NCI-H2196 (cell line): ENCODE results near the gene RAB6B.

Experiments
- DNase-seq: peaks from one replicate; lab custom pipeline; 2025; ENCODE audit not compliant: unreplicated experiment; lab: John Stamatoyannopoulos, UW

RAB6B gene

DNA sequence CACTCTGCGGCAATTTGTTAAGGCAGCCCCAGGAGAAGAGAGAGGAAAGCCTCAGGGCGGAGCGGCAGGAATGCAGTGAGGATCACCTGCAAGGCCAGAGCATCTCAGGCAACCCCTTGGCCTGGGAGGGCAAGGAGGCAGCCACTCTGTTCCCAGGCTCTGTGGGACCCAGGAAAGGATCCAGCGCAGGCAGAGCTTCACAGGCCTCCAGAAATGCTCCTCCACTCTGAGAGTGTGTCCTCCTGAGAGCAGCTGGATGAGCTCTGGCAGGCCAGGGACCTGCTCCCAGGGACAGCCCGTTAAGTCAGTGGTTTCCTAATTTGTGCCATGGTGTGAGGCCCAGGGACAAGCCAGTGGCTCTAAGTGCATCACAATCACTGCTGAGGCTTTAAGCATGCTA is 35.2 kb downstream of the RAB6B start:
- no peak for DNase-seq

DNA sequence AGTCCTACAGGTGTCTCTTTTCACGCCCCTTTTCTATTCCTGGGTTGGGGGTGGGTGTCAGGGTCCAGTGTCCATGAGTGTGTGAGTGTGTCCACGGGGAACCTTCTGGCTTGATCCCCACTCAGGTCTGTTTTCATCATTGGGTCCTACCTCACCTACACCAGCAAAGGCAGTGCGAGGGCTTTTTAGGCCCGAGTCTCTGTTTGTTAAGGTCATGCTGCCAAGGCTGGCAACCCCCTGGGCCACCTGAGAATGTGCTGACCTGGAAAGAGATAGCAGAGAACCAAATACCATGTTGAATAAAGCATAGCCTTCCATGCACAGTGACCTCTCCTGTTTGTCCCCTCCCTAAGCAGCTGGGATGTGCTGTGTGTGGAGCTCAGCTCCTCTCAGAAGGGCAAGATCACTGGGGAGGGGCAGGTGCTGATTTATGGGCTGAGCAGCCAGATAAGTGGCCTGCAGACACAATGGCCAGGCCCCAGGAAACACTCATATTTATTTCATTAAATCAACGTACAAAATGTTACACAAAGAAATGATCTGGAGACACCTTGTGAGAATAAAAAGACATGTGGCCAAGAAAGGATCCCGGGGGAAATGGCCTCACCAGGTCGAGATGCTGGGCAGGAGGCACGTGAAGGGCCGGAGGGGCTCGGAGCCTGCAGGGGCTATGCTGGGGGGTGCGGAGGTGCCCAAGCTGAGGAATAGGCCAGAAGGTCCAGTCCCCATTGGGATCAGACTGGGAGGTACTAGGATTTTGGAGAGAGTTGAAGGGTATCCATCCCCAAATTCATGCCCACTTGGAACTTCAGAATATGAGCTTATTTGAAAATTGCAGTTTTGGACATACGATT is 36.1 kb downstream of the RAB6B start:
- no peak for DNase-seq

DNA sequence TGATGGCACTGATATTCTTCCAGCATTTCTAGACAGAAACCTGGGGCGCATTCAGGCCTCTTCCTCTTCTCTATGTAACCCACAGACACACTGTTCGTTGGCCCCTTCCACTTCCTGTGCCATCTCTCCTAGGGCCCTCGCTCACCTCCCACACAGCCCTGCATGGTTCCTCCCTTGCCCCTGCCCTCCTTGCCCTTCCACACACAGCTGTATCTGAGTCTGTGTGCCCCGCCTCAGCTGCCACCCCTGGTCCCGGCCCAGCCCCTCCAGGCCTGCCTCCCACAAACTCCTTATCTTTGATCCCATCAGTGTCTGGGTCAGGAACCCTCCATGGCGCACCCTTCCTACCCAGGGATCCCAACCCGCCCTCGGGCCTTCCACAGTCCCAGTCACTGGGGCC is 37.9 kb downstream of the RAB6B start:
- no peak for DNase-seq

DNA sequence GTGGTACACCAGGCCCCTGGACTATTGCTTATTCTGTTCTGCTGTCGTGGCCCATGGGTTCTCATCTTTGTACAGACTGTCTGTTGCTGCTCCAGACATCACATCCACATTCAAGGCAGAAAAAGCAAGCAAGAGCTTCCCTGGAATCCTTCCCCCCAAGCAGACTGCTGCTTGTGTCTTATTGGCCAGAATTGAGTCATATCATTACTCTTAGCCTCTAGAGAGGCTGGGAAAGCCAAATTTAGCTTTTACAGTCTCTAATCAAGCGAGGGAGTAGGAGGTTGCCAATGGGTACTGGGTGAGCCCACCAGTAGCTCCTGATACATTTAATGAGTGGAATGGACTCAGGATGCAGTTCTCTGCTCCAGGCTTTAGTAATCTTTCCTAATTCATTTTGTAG is 39.4 kb downstream of the RAB6B start:
- DNase-seq, result no peak

DNA sequence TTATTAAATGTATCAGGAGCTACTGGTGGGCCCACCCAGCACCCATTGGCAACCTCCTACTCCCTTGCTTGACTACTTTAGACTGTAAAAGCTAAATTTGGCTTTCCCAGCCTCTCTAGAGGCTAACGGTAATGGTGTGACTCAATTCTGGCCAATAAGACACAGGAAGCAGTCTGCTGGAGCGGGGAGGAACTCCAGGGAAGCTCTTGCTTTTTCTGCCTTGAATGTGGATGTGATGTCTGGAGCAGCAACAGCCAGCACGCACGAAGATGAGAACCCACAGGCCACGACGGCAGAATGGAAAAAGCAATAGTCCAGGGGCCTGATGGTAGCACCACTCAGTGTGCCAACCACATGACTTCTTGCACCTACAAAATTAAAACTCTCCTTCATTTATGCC is 39.9 kb downstream of the RAB6B start:
- no peak for DNase-seq

DNA sequence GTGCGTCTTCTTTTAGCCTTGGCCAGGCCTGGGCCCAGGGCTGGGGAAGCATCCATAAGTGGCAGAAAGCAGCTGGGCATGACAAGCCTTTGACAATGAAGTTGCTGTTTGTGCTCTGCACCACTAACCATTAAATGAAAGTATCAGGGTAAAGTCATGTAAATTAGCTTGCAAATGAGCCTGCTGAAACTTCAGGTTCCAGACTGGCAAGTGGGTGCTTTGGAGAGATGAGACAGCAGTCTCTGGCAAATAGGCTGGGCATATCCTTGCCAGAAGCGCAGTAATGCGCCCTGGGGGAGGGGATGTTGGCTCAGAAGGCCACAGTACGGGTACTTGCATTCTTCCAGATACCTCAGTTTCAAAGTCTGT is 40.7 kb downstream of the RAB6B start:
- no peak for DNase-seq

DNA sequence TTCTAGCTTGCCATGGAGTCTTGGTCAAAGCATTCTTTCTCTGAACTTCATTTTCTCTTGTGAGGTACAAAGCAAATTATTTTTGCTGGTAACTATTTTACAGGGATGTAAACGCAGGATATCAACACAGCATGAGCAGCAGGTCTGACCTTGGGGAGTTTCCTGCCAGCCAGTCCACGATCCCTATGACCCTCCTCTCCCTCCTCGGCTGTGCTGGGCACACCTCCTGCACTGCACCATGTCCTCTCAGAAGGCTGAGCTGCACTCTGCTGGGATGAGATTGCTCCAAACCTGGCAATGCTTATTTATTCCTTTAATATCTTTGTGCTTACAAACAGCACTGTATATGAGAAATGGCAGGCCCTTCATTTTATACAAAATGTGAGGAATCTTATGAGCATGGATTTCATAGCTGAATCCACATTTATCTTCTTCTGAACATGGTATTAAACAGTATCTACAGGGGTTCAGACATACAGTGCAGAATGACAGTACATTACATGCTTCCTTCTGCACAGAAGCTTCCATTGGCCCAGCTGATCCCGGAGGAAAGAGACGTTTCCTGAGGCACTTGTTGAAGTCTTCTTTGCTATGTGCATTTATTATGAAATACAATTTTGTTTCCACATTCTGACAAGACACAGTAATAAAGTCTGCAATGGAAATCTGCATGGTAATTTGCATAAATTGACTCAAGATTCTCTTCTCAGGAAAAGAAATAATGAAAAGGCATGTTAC is 41.2 kb downstream of the RAB6B start:
- DNase-seq, result no peak

DNA sequence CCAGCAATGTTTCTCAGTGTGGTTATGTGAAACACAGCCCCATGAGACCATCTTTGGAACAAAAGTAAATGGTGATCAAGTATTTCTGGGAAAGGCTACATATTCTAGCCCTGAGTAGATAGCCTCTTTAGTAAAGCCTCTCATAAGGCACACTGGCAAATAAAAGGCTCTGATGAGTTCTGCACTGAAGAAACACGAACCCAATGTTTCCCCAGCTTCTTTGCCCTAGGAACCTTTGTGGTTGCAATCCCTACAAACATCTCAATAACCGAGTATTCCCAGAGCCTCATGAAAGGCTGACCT is 41.8 kb downstream of the RAB6B start:
- DNase-seq, result no peak

DNA sequence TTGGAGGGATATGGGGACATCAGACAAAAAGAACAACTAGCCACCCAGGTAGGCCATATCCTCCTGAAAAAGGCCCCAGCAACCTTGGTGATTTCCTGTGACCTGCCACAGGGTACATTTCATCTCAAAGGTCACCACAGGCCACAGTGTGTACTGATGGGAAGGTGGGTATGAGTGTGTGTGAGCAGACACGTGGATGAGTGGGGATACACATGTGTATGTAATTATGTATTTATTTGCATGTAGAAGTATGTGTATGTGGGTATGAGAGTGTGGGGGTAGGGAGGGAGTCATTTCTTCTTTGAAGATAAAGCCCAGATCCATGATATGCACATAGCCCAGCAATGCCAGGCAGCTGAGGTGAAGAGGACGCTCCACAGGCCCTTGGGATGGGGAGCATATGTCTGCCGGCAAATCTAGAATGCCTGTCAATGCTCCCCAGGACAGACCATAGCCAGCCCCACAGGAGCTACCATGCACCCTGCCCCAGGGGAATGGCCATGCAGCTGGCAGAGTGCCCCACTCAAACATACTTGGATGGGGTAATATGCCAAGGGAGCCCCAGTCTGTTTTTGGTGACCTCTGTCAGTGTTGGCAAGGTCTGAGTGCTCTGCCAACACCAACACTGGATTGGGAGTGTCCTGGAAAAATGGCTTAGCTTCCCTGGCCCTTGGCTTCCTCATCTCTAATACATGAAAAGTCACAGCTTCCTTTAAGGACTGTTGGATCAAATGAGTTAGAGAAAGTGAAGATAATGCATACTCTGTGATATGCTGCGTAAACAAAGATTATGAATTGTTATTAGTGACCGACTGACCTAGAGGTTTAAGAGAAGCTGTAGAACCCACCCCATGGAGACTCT is 42.4 kb downstream of the RAB6B start:
- no peak for DNase-seq

DNA sequence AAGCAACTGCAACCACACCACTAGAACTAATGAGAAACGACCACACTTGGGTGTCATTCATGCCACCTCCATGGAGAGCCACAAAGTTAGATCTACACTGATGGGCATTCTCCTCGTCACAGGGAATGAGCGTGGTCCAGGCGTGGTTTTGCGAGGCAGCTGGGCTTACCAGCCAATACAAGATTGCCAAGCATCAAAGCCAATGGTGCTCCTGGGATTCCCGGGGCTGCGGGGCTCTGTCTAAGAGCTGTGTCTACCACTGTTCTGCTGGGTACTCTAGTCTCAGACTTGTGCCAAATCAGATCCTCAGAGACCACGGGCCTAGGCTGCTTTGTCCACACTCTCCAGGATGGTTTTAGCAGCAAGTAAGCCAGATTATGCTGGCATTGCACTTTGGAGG is 43.8 kb downstream of the RAB6B start:
- no peak for DNase-seq

DNA sequence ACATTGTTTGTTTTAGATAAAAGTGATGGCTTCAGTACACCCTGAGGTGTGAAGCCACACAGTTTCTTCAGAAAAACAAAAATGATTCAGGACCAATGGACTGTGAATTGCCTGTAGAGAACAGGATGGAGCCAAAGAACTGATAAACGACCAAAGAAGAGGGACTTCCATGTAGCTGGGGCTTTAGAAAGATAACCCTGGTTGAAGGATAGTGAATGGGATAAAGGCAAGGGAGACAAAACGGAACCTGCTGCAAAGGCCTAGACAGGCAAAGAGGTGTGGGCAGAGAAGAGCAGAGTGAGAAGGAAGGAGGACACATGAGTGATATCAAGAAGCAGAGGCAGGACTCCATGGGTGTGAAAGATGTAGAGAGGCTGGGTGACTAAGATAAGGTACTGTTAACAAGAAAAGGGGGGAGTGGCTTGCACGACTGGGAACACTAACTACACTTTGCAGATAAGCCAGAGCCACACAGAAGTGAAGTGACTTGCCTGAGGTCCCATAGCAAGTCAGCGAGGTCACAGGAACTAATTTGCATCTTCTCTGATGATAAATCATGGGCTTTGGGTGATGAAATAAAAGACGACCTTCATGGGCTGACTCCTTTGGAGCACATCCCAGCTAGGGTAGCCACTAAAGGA is 44.3 kb downstream of the RAB6B start:
- DNase-seq, result no peak

DNA sequence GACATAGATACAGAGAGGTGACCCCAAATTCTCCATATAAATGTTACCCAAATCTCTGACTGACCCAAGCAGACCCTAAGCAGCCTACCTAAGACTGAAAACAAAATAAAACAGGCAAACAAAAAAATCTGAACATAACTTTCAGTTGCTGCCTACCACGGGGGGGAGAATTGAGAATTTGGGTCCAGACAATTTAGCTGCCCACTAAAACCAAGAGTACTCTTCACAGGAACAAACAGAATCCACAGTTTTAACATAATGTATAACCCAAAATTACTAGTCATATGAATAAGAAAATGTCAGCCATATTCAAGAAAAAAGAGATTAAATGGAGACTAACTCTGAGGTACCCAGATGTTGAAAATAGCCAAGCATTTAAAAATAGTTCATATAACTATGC is 45.6 kb downstream of the RAB6B start:
- DNase-seq, result no peak

DNA sequence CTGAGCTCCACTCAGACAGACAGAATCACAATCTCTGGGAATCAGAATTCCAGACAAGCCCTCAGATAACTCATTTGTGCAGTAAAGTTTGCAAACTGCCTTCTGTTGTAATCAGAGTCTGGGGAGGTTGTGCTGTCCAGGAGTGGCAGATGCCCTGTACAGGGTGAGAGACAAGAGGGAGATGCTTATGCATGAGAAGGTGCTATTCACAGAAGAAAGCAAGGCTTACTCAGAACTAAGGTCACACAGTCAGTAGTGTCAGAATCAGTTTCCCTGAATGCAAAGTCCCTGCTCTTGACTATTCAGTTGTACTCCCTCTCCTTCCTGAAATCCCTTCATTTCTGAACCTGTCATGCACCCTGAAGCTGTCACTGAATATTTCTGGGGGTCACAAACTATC is 46.3 kb downstream of the RAB6B start:
- DNase-seq, result no peak

DNA sequence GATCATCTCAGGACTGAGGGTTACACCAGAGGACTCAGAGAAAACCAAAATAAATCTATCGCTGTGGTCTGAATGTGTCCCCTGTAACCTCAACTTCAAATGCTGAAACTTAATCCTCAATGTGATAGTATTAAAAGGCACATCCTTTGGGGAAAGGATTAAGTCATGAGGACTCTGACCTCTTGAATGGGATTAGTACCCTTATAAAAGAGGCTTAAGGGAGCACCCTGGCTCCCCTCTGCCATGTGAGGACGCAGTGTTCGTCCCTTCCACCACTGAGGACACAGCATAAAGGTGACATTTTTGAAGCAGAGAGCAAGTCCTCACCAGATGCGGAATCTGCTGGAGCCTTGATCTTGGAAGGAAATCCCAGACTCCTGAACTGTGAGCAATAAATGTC is 50.6 kb downstream of the RAB6B start:
- DNase-seq, result no peak

DNA sequence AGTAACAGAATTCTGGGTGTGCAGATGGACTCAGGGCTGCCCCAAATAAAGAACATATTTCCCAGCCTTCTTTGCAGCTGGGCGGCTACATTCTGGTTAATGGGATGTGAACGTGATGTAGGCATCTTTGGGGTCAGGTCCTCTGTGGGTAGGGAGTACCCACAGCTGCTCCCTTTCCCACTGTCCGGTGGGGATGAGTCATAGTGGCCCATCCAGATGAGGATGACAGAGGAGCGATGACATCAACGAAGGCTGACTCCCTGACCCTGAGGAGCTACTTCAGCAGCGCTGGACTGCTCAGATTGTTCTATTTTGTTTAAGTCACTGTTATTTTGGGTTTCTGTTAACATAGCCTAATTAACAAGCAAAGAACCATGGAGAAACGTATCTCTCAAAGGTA is 52.0 kb downstream of the RAB6B start:
- DNase-seq, result no peak

DNA sequence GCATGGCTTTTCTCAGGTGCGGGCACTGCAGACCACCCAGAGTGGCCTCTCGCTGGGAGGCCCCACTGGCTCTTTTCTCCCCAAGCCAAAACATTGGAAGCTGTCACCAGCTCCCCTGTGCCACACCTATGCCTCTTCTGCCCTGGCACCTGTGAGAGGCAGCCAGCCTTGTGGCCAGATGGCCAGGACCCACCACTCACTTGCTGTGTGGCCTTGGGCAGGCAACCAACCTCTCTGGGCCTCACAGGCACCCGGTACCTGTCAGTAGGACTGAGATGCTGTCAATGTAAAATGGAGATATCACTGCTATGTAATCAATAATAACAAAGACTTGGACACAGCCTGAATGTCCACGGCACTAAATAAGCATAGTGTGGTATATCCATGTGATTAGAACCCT is 53.5 kb downstream of the RAB6B start:
- no peak for DNase-seq

DNA sequence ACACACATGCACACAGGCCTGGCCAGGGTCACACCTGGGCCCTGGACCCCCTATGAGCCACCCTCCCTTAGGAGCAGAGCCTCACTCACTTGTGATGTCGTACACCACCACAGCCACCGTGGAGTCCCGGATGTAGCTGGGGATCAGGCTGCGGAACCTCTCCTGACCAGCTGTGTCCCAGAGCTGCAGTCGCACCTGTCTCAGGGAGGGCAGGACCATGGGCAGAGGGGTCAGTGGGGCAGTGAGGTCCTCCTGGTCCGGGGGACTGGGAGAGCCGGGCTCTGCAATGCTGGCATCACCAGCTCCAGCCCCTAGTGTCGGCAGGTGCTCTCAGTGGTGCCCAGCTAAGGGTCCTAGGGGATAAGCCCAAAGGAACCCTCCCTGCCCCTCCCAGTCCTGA is 54.5 kb downstream of the RAB6B start:
- no peak for DNase-seq

DNA sequence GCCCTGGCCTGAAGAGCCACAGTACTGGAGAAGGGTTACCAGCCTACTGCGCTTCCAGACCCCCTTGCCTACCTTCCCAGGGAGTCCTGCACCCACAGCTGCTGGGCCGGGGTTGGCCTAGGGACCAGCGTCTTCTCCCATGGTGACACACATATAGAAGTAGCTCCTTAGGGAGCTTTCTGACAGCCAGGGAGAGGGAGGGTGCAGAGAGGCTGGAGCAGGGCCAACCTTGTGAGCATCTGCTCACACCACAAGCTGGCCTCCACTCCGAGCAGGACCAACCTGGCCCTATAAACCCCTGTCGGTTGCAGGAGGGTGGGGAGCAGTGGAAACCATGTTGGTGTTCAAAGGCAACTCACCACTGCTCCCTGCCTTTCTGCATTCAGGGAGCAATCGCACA is 54.9 kb downstream of the RAB6B start:
- no peak for DNase-seq

DNA sequence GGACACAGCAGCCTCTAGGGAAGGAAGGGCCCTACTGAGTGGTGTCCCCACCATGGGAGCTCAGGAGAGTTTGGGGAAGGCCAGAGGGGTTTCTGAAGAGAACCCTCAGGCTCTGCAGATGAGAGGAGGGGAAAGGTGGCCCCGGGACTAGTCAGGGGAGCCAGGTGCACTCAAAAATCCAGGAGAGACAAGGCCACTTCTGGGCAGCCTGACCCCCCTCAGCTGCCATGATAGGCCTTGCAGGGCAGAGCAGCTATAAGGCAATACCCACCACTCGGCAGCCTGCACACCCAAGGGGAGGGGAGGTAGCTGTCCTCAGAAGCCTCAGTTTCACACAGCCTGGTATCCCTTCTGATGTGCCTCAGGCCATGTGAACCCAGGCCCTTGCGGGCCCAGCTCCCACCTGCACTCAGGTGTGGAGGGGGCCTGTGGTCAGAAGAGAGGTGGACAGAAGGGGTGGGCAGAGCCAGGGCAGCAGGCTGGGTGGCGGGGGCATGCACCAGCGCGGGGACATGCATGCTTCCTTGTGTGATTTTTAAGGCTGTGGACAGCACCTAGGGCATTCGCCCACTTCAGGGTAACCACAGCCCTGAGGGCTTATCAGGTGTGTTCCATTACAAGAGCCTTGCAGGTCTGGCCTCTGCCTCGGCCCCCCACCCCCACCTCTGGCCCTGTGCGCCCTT is 55.5 kb downstream of the RAB6B start:
- no peak for DNase-seq

DNA sequence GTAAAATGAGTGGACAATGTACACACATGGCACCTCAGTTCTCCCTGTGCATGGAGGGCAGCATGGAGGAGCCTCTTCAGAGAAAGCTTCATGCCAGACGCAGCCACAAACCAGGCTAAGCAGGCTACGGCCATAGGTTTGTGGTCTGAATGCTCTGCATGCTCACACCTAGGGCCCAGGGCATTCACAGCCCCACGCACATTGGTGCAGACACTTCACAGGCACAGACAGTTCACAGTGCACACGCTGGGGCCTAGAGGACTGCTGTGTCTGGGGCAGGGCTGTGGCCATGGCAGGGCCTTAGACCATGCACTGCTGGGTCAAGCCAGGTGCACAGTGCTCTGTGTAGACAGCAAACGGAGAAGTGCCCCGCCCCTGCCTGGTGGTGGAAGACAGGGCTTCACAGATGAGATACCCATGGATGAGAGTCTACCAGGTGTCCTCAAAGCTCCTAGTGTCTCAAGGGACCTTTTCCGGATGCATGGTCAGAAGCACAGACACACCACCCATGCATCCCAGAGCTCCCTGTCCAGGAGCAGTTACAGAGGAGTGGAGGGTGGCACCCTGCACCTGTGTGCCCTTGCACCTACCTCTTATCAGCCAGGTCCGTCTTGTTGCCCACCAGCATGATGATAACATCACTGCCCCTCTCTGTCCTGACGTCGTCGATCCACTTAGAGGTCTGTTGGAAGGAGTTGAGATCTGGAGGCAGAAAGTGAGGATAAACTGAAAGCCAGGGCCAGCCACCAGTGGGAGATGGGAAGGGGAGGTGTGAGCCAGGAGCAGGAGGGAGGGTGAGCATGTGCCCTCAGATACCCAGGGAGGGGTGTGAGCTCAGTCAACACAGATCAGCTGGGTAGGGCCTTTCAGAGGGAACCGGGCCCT is 56.5 kb downstream of the RAB6B start:
- DNase-seq, result no peak
